GM06990 (cell line): Measurements from ENCODE around the gene ABCC9.

Experiments
- DNase-seq: peaks from one replicate; pipeline ENCODE4 v3.0.0-alpha.2; 2011; ENCODE audit not compliant: insufficient read length; ENCODE audit errors: extremely low read depth
- H3K27me3 ChIP-seq: replicated peaks from 2 replicates; pipeline ENCODE4 v1.6.0; 2011; ENCODE audit warnings: low read length; ENCODE audit not compliant: control insufficient read depth, insufficient read depth
- H3K36me3 ChIP-seq: 2 replicates; pipeline ENCODE4 v1.5.1; 2011; ENCODE audit warnings: low read length; ENCODE audit not compliant: control insufficient read depth, insufficient read depth
- H3K4me3 ChIP-seq: replicated peaks from 2 replicates; pipeline ENCODE4 v1.5.1; 2011; ENCODE audit warnings: low read depth, mild to moderate bottlenecking, control low read depth, low read length
- CTCF ChIP-seq: IDR thresholded peaks from 2 replicates; pipeline ENCODE4 v1.5.1; 2011; ENCODE audit warnings: low read length, control low read depth, mild to moderate bottlenecking, inconsistent platforms; ENCODE audit not compliant: insufficient read depth, poor library complexity, severe bottlenecking

The ABCC9 gene

GRCh38 chr12:21825886-21826617 lies 115.2 kb downstream of the ABCC9 start:
- DNase-seq = no peak
- Histone ChIP-seq H3K27me3 (no peaks in the 10 kb centered on the region), H3K4me3 (no peak overlapping the region), H3K36me3 (no peaks in the 10 kb centered on the region)
- TF ChIP-seq CTCF = no peak

- Histone ChIP-seq H3K36me3 (no peaks in the 10 kb centered on the region), H3K4me3 (no peak overlapping the region), H3K27me3 (no peaks in the 10 kb centered on the region)
- no peak for TF ChIP-seq CTCF
- DNase-seq = no peak
Observed at GRCh38 chr12:21823581-21823980, 117.6 kb downstream of the ABCC9 start.

GRCh38 chr12:21819678-21820077 lies 121.5 kb downstream of the ABCC9 start:
- Histone ChIP-seq H3K27me3 (no peaks in the 10 kb centered on the region), H3K4me3 (no peak overlapping the region), H3K36me3 (no peaks in the 10 kb centered on the region)
- no peak for TF ChIP-seq CTCF
- no peak for DNase-seq

GRCh38 chr12:21819236-21819635 lies 122.0 kb downstream of the ABCC9 start:
- H3K27me3 ChIP-seq = no peaks in the 10 kb centered on the region
- TF ChIP-seq CTCF = no peak
- H3K36me3 ChIP-seq = no peaks in the 10 kb centered on the region
- no peak for DNase-seq
- H3K4me3 ChIP-seq = no peak overlapping the region

GRCh38 chr12:21818627-21819026 lies 122.6 kb downstream of the ABCC9 start:
- Histone ChIP-seq H3K27me3 (no peaks in the 10 kb centered on the region), H3K36me3 (no peaks in the 10 kb centered on the region), H3K4me3 (no peak overlapping the region)
- no peak for DNase-seq
- no peak for TF ChIP-seq CTCF

GRCh38 chr12:21815306-21816062 lies 125.7 kb downstream of the ABCC9 start:
- no peak overlapping the region for H3K4me3 ChIP-seq
- DNase-seq = no peak
- no peaks in the 10 kb centered on the region for H3K36me3 ChIP-seq
- no peak for TF ChIP-seq CTCF
- H3K27me3 ChIP-seq = no peaks in the 10 kb centered on the region
